ENCODE results near the gene UNC119B. TPM values are rescaled to one million over a fixed set of nuclear protein-coding genes. Genes with fewer than 3 reads are reported as not detected.
A peak's percentile ranks its signal among the peaks of the same experiment; 100 is the strongest.

The UNC119B gene
- polyA plus RNA-seq, 1 of the 3 experiments (the other 2 are of a cell fraction), result 23.6 TPM

- WGBS (ENCODE audit: low lambda C conversion rate), result 29% methylated on average over 35 of the region's 66 CpGs
- DNase-seq, result peak; percentile 98
- Histone ChIP-seq H3K79me2 (ENCODE audit: insufficient read depth) (no peaks in the 10 kb centered on the region), H3K4me3 (ENCODE audit: low read depth in 2 of 2, low read length in 1 of 2) (peak within 1 kb of the TSS; percentile 60), H3K9me2 (no peaks in the 10 kb centered on the region), H4K20me1 (ENCODE audit: insufficient read depth) (no peaks in the 10 kb centered on the region), H3K36me3 (replicated peaks in 1 of 2; ENCODE audit: control insufficient read depth in 1 of 2, insufficient read depth in 2 of 2, low read length in 1 of 2) (peaks cover 27 to 32% of the 10 kb centered on the region in 2 experiments), H3K27me3 (ENCODE audit: insufficient read depth) (no peaks in the 10 kb centered on the region), H2AFZ (ENCODE audit: low read depth) (peak within 1 kb of the TSS; percentile 78), H3F3A (replicated peaks; ENCODE audit: insufficient read depth) (no peaks in the 10 kb centered on the region), H3K4me1 (ENCODE audit: control insufficient read depth in 1 of 2, insufficient read depth in 2 of 2, low read depth in 1 of 2, low read length in 1 of 2) (peaks cover 2 to 27% of the 10 kb centered on the region in 2 experiments; a peak in 2 of 4 replicates), H3K4me2 (peak within 1 kb of the TSS; percentile 94), H3K9me3 (no peaks in the 10 kb centered on the region), H3K27ac (ENCODE audit: low read depth in 2 of 2, low read length in 1 of 2) (no peak within 1 kb of the TSS; a peak in 1 of 4 replicates), H3K9ac (peak within 1 kb of the TSS; percentile 49; the same call in 1 of the 2 replicates)
- ChIA-PET POLR2A (no interaction called here), CTCF (interaction anchor here (0.8 to 1.6 kb wide), 6 partner anchors 12 to 246 kb away, joined by 3 to 8 read pairs (median 4); no protein-coding TSS in a partner anchor)
- TF ChIP-seq MEF2A (IDR thresholded peaks at IDR 0.05; ENCODE audit: borderline replicate concordance, low read depth) (no peak), CHD2 (IDR thresholded peaks at IDR 0.05; ENCODE audit: low read length, partially characterized antibody) (no peak), RCOR1 (IDR thresholded peaks at IDR 0.05; ENCODE audit: low read length) (no peak), FOXM1 (IDR thresholded peaks at IDR 0.05; ENCODE audit: low read depth) (no peak), EP300 (IDR thresholded peaks at IDR 0.05; ENCODE audit: borderline replicate concordance in 1 of 2, low read depth in 1 of 2, low read length in 1 of 2) (no peak), FOSL2 (IDR thresholded peaks at IDR 0.05; ENCODE audit: borderline replicate concordance, low read depth) (no peak), NRF1 (IDR thresholded peaks at IDR 0.05; ENCODE audit: low read depth, low read length) (peak; percentile 48), POLR2AphosphoS5 (IDR thresholded peaks at IDR 0.05; ENCODE audit: low read depth, low read length) (no peak), GABPA (IDR thresholded peaks at IDR 0.05; ENCODE audit: low read depth) (no peak), PBX3 (IDR thresholded peaks at IDR 0.05) (no peak), ZBTB33 (IDR thresholded peaks at IDR 0.05; ENCODE audit: borderline replicate concordance, low read depth) (no peak), TCF12 (IDR thresholded peaks at IDR 0.05) (no peak), FOXJ3 (CRISPR knock-in tag; IDR thresholded peaks at IDR 0.05) (no peak), MXI1 (IDR thresholded peaks at IDR 0.05; ENCODE audit: low read depth, low read length) (peak; percentile 72), RAD21 (IDR thresholded peaks at IDR 0.05; ENCODE audit: low read length) (no peak), REST (IDR thresholded peaks at IDR 0.05; ENCODE audit: low read depth, low read length) (no peak), ELF1 (IDR thresholded peaks at IDR 0.05) (no peak), USF2 (IDR thresholded peaks at IDR 0.05; ENCODE audit: borderline replicate concordance, low read depth, low read length) (no peak), NFIC (IDR thresholded peaks at IDR 0.05; ENCODE audit: borderline replicate concordance) (no peak), IRF3 (IDR thresholded peaks at IDR 0.05; ENCODE audit: low read depth, low read length) (no peak), GATA2 (CRISPR knock-in tag; IDR thresholded peaks at IDR 0.05) (no peak), USF1 (IDR thresholded peaks at IDR 0.05; ENCODE audit: borderline replicate concordance, low read depth) (no peak), YY1 (IDR thresholded peaks at IDR 0.05; ENCODE audit: low read depth) (no peak; the same call in 1 of the 2 replicates), TEAD4 (IDR thresholded peaks at IDR 0.05; ENCODE audit: borderline replicate concordance, insufficient read depth) (no peak)
Measured at GRCh38 chr12:120725659-120726509, 15.6 kb downstream of the UNC119B start, which contains the start of gene ACADS. ACADS (plus strand) TSS chr12:120725826; CDS start chr12:120725886, 60 bp downstream.
